A549 (cell line): ENCODE measurements around the gene ELP5. TPM values are rescaled to one million over a fixed set of nuclear protein-coding genes. Genes with fewer than 3 reads are reported as not detected.

Experiments
- ATAC-seq, 2 experiments: fragments of 200-7000 bp in 1 of 2; fragments of >200 bp in 1 of 2; cut with Nextera tagmentation in 1 of 2; cut with Tn5 transposase in 1 of 2; 3 replicates each; pipeline versions ENCODE4 v1.8.0 to v1.9.1; 2018 to 2020; ENCODE audit warnings: mild to moderate bottlenecking in 1 of 2, moderate library complexity in 1 of 2
- CTCF ChIA-PET: fragments of 300-600 bp; sonication (Branson Sonifier 250); formaldehyde crosslinking; extraction: SDS; loops from one replicate; lab custom pipeline; 2021; ENCODE audit warnings: antibody characterized with exemption, inconsistent platforms; lab: Yijun Ruan, JAX
- POLR2A ChIA-PET: fragments of 350-600 bp; formaldehyde crosslinking; extraction: SDS; loops from one replicate; lab custom pipeline; 2021; ENCODE audit warnings: antibody characterized with exemption, inconsistent platforms; lab: Yijun Ruan, JAX
- DNase-seq, 2 experiments: peaks; one replicate each; pipeline versions ENCODE4 v3.0.0 to v3.0.0-alpha.2; 2011 to 2016; ENCODE audit warnings: low read depth in 1 of 2, low spot score in 1 of 2
- FAIRE-seq: peaks from 2 replicates; lab custom pipeline; 2011; peaks lifted over from hg19 to GRCh38; lab: Jason Lieb, UNC
- H3K27ac ChIP-seq, 2 experiments: fragments of >200 bp; sonication (Bioruptor Twin); formaldehyde crosslinking; 3 replicates each; pipeline ENCODE4 v1.5.1; 2016 to 2017
- H3K4me1 ChIP-seq: fragments of >200 bp; sonication (Bioruptor Twin); formaldehyde crosslinking; 3 replicates; pipeline ENCODE4 v1.6.1; 2016
- H3K4me2 ChIP-seq: fragments of >200 bp; sonication (Bioruptor Twin); formaldehyde crosslinking; 3 replicates; pipeline ENCODE4 v1.6.1; 2016
- H3K4me3 ChIP-seq: fragments of >200 bp; sonication (Bioruptor Twin); formaldehyde crosslinking; 3 replicates; pipeline ENCODE4 v1.5.1; 2016
- H3K9me3 ChIP-seq: fragments of >200 bp; sonication (Bioruptor Twin); formaldehyde crosslinking; 3 replicates; pipeline ENCODE4 v1.6.1; 2016
- EP300 ChIP-seq, 2 experiments: fragments of >200 bp; sonication (Bioruptor Twin); formaldehyde crosslinking; IDR thresholded peaks; 2 replicates in 1 of 2; 3 replicates in 1 of 2; pipeline ENCODE4 v1.6.1; 2016 to 2017
- ESRRA ChIP-seq: fragments of 150-350 bp; IDR thresholded peaks from 2 replicates; pipeline ENCODE4 v1.6.1; 2014; ENCODE audit warnings: mild to moderate bottlenecking, low read length, borderline replicate concordance
- FOSL2 ChIP-seq, 2 experiments: fragments of 450-650 bp in 1 of 2; fragments of >200 bp in 1 of 2; sonication (Bioruptor Twin) in 1 of 2; formaldehyde crosslinking; IDR thresholded peaks; 2 replicates each; pipeline versions ENCODE4 v1.5.0 to v1.6.1; 2016 to 2020; ENCODE audit warnings: mild to moderate bottlenecking in 1 of 2, moderate library complexity in 1 of 2
- FOXS1 ChIP-seq: fragments of 250-450 bp; sonication (Bioruptor Pico); IDR thresholded peaks from 2 replicates; pipeline ENCODE4 v1.5.0; 2020; ENCODE audit warnings: mild to moderate bottlenecking, moderate library complexity
- GATA3 ChIP-seq: IDR thresholded peaks from 2 replicates; pipeline ENCODE4 v1.6.1; 2012; ENCODE audit warnings: borderline replicate concordance
- HDAC2 ChIP-seq: fragments of 200-600 bp; sonication (generic); IDR thresholded peaks from 2 replicates; pipeline ENCODE4 v1.6.1; 2016
- HMGXB4 ChIP-seq: fragments of 250-450 bp; sonication (Bioruptor Pico); IDR thresholded peaks from 2 replicates; pipeline ENCODE4 v1.5.0; 2021; ENCODE audit warnings: mild to moderate bottlenecking, moderate library complexity, borderline replicate concordance
- JUNB ChIP-seq: fragments of >200 bp; sonication (Bioruptor Twin); formaldehyde crosslinking; IDR thresholded peaks from 2 replicates; pipeline ENCODE4 v1.6.1; 2016
- KDM5A ChIP-seq: fragments of 200-600 bp; sonication (generic); IDR thresholded peaks from 2 replicates; pipeline ENCODE4 v1.6.1; 2016; ENCODE audit warnings: antibody characterized with exemption, mild to moderate bottlenecking
- MAFK ChIP-seq: fragments of 450-650 bp; IDR thresholded peaks from 2 replicates; pipeline ENCODE4 v1.6.1; 2014; ENCODE audit not compliant: partially characterized antibody
- MYC ChIP-seq: IDR thresholded peaks from 2 replicates; pipeline ENCODE4 v1.6.1; 2012; ENCODE audit warnings: mild to moderate bottlenecking, inconsistent platforms, low read length, improper control_type of control experiment, borderline replicate concordance
- PHF8 ChIP-seq: fragments of 200-600 bp; sonication (generic); IDR thresholded peaks from 2 replicates; pipeline ENCODE4 v1.6.1; 2016; ENCODE audit warnings: low read depth, mild to moderate bottlenecking, antibody characterized with exemption, moderate library complexity, borderline replicate concordance
- POLR2AphosphoS2 ChIP-seq: conservative IDR thresholded peaks from 2 replicates; pipeline ENCODE4 v1.6.1; 2012; ENCODE audit warnings: low read length, improper control_type of control experiment, inconsistent platforms
- RFX5 ChIP-seq: fragments of 450-650 bp; IDR thresholded peaks from 2 replicates; pipeline ENCODE4 v1.7.1; 2014; ENCODE audit warnings: antibody characterized with exemption, mild to moderate bottlenecking, moderate library complexity
- ZFP36 ChIP-seq: fragments of 450-650 bp; IDR thresholded peaks from 2 replicates; pipeline ENCODE4 v1.6.1; 2014; ENCODE audit warnings: borderline replicate concordance; ENCODE audit not compliant: partially characterized antibody
- WGBS: methylation state at CpG from one replicate; pipeline ENCODE4 v1.1.6; 2017; ENCODE audit errors: missing lambda C conversion rate; 5-methylcytosine and 5-hydroxymethylcytosine counted together
- polyA plus RNA-seq, 4 experiments: library from polyadenylated mRNA; depleted of rRNA in 3 of 4; stranded (reverse); fragments of >200 nt; fragmentation: RNase III in 1 of 4; extraction: RNeasy Plus Mini Kit Qiagen cat#74134 plus additional on column Dnase treatment in 1 of 4; gene quantifications; 2 replicates in 3 of 4; 3 replicates in 1 of 4; pipeline ENCODE4 v1.2.3, GENCODE V29; 2011 to 2017
- TF ChIP-seq, protein P1 (sequence below): fragments of 200-600 bp; sonication (generic); IDR thresholded peaks from 2 replicates; pipeline ENCODE4 v1.6.1; 2016; ENCODE audit warnings: antibody characterized with exemption, mild to moderate bottlenecking, moderate library complexity
- TF ChIP-seq, protein P2 (sequence below): fragments of 150-350 bp; IDR thresholded peaks from 2 replicates; pipeline ENCODE4 v1.6.1; 2014; ENCODE audit warnings: low read depth, mild to moderate bottlenecking, low read length

Gene ELP5
- polyA plus RNA-seq, 2 of the 4 experiments (the other 2 are of a cell fraction), result 92.1 to 133 TPM

GRCh38 chr17:7263801-7264078 is 11.7 kb downstream of the ELP5 start:
- Histone ChIP-seq H3K27ac (peak overlapping the region; percentile 73 to 83), H3K9me3 (no peaks in the 10 kb centered on the region), H3K4me1 (peaks cover 61% of the 10 kb centered on the region), H3K4me3 (no peak overlapping the region), H3K4me2 (peak overlapping the region; percentile 79)
- no peak for TF ChIP-seq JUNB
- no peak for TF ChIP-seq MAFK
- no peak for TF ChIP-seq POLR2AphosphoS2
- TF ChIP-seq, protein P1, sequence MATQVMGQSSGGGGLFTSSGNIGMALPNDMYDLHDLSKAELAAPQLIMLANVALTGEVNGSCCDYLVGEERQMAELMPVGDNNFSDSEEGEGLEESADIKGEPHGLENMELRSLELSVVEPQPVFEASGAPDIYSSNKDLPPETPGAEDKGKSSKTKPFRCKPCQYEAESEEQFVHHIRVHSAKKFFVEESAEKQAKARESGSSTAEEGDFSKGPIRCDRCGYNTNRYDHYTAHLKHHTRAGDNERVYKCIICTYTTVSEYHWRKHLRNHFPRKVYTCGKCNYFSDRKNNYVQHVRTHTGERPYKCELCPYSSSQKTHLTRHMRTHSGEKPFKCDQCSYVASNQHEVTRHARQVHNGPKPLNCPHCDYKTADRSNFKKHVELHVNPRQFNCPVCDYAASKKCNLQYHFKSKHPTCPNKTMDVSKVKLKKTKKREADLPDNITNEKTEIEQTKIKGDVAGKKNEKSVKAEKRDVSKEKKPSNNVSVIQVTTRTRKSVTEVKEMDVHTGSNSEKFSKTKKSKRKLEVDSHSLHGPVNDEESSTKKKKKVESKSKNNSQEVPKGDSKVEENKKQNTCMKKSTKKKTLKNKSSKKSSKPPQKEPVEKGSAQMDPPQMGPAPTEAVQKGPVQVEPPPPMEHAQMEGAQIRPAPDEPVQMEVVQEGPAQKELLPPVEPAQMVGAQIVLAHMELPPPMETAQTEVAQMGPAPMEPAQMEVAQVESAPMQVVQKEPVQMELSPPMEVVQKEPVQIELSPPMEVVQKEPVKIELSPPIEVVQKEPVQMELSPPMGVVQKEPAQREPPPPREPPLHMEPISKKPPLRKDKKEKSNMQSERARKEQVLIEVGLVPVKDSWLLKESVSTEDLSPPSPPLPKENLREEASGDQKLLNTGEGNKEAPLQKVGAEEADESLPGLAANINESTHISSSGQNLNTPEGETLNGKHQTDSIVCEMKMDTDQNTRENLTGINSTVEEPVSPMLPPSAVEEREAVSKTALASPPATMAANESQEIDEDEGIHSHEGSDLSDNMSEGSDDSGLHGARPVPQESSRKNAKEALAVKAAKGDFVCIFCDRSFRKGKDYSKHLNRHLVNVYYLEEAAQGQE, result no peak
- TF ChIP-seq MYC, result no peak
- TF ChIP-seq FOXS1 (CRISPR knock-in tag), result no peak
- TF ChIP-seq PHF8, result no peak
- TF ChIP-seq, protein P2, sequence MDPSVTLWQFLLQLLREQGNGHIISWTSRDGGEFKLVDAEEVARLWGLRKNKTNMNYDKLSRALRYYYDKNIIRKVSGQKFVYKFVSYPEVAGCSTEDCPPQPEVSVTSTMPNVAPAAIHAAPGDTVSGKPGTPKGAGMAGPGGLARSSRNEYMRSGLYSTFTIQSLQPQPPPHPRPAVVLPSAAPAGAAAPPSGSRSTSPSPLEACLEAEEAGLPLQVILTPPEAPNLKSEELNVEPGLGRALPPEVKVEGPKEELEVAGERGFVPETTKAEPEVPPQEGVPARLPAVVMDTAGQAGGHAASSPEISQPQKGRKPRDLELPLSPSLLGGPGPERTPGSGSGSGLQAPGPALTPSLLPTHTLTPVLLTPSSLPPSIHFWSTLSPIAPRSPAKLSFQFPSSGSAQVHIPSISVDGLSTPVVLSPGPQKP, result no peak
- TF ChIP-seq HDAC2, result no peak
- no peak for TF ChIP-seq RFX5
- no peak for TF ChIP-seq HMGXB4 (CRISPR knock-in tag)
- no peak for TF ChIP-seq KDM5A
- ATAC-seq, result peak in 1 of 2 experiments; percentile 7; a peak in 2 of 6 replicates
- ChIA-PET POLR2A (interaction anchor here (0.8 kb wide), 1 partner anchor 44 kb away, joined by 4 read pairs; the partner anchor contains the start of gene DLG4), CTCF (interaction anchor here (1.1 to 4.6 kb wide), 6 partner anchors 9 to 218 kb away, joined by 3 to 52 read pairs (median 6); partner anchors contain the start of gene SLC2A4)
- WGBS, result 74% methylated on average over 4 of the region's 4 CpGs
- DNase-seq, result no peak
- no peak for FAIRE-seq

DNA sequence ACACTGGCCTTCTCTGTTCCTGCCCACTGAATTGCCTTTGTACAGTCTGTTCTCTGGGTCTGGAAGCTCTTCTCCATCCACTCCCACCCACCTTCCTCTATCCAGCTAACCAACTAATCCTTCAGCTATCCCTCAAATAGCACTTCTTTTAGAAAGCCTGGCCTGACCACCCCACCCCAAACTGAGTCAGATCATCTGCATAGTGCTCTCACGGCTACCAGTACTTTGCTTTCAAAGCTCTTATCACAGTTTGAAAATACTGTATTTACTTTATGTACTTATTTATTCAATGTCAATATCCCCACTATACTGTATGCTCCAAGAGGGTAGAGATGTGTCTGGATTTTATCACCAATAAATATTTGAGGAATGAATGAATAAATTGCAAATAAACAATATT is 14.8 kb downstream of the ELP5 start:
- FAIRE-seq, result no peak
- peak; percentile 40 to 62; a peak in 3 of 6 replicates for ATAC-seq
- Histone ChIP-seq H3K4me2 (peak overlapping the region; percentile 36; the same call in 2 of the 3 replicates), H3K9me3 (no peaks in the 10 kb centered on the region), H3K4me1 (peaks cover 46% of the 10 kb centered on the region), H3K4me3 (no peak overlapping the region), H3K27ac (peak overlapping the region; percentile 43 to 83; a peak in 2 of 6 replicates)
- TF ChIP-seq FOSL2 (IDR thresholded peaks at IDR 0.05) (no peak), FOSL2 (CRISPR knock-in tag; IDR thresholded peaks at IDR 0.05) (peak; percentile 31; the same call in 1 of the 2 replicates), GATA3 (peak; percentile 65; the same call in 1 of the 2 replicates), JUNB (no peak), ZFP36 (peak; percentile 25), ESRRA (no peak), EP300 (IDR thresholded peaks at IDR 0.05) (no peak)
- peak in 1 of 2 experiments; percentile 71 for DNase-seq
- POLR2A ChIA-PET, result no interaction called here
- 0% methylated on average over 1 of the region's 1 CpG for WGBS
- CTCF ChIA-PET, result interaction anchor here (0.7 to 4.6 kb wide), 9 partner anchors 10 to 376 kb away, joined by 3 to 52 read pairs (median 6); partner anchors contain the start of gene SLC2A4
